H1 (cell line): ENCODE measurements around the gene WBP1. TPM values are rescaled to one million over a fixed set of nuclear protein-coding genes. Genes with fewer than 3 reads are reported as not detected.

Experiments
- ASH2L ChIP-seq: fragments of 200-600, 300-600 bp; sonication (generic); IDR thresholded peaks from one replicate; pipeline ENCODE4 v1.7.1; 2017; ENCODE audit warnings: low read length
- CEBPB ChIP-seq: IDR thresholded peaks from 2 replicates; pipeline ENCODE4 v1.6.1; 2012; ENCODE audit warnings: low read depth, low read length
- CHD1 ChIP-seq: IDR thresholded peaks from 2 replicates; pipeline ENCODE4 v1.6.1; 2012; ENCODE audit warnings: low read depth, low read length, improper control_type of control experiment
- KDM4A ChIP-seq: IDR thresholded peaks from one replicate; pipeline ENCODE4 v1.7.1; 2012; ENCODE audit warnings: low read depth, mild to moderate bottlenecking, moderate library complexity, low read length, inconsistent platforms; ENCODE audit not compliant: severe bottlenecking
- SRF ChIP-seq: IDR thresholded peaks from 2 replicates; pipeline ENCODE4 v1.6.1; 2011; ENCODE audit warnings: mild to moderate bottlenecking, low read depth, low read length, moderate library complexity
- polyA plus RNA-seq, 7 experiments: library from polyadenylated mRNA; depleted of rRNA in 3 of 7; stranded (reverse) in 5 of 7; unstranded in 2 of 7; fragments of >200 nt in 5 of 7; fragments of 200-250 nt in 2 of 7; gene quantifications; 1 replicate in 5 of 7; 2 replicates in 1 of 7; 4 replicates in 1 of 7; pipeline versions ENCODE4 v1.2.1 to v1.2.3, GENCODE V29; 2011 to 2013; ENCODE audit warnings: missing spikeins in 2 of 7, mixed read lengths in 2 of 7
- total RNA-seq: library from RNA; stranded (reverse); fragmentation: NEBNext Ultra II Directional; extraction: Animal tissue kit (Norgen Biotek cat#: 25700); gene quantifications from 2 replicates; pipeline ENCODE4 v1.2.1, GENCODE V29; 2021

The WBP1 gene
- total and polyA plus RNA-seq, 2 of the 8 experiments (the other 6 are each of a cell fraction or from before 2014, with no cell fraction given) = 57.2 to 190 TPM

DNA sequence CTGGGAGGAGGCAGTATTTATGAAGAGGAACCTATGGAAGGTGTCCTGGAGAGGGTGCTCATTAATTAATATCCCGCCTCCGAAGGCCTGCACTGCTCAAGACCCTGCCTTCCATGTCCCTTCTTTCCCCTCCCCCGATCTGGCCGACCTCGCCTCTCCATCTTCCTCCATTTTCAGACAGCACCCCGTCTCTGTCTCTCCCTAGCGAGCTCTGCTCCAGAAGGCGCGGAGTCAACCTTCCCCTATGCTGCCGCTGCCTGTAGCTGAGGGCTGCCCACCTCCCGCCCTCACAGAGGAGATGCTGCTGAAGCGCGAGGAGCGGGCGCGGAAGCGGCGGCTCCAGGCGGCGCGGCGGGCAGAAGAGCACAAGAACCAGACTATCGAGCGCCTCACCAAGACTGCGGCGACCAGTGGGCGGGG is 1.1 kb upstream of the WBP1 start (continued):
- no peak for TF ChIP-seq CHD1
- TF ChIP-seq SRF = no peak
- TF ChIP-seq KDM4A = peak; percentile 30
- no peak for TF ChIP-seq CEBPB
- TF ChIP-seq ASH2L = peak; percentile 6
